Kidney (tissue), 14 donors: Measurements from ENCODE around the gene DYNLL1. TPM values are rescaled to one million over a fixed set of nuclear protein-coding genes. Genes with fewer than 3 reads are reported as not detected.

Source experiments
- DNase-seq, 5 donors: peaks; one replicate each; pipeline ENCODE4 v3.0.0-alpha.2; 2013 to 2020
- FAIRE-seq: peaks from 2 replicates; lab custom pipeline; 2012; peaks lifted over from hg19 to GRCh38; lab: Jason Lieb, UNC
- H3K27ac ChIP-seq, 2 donors: one replicate each; pipeline ENCODE4 v1.7.0; 2013; ENCODE audit warnings: low read depth in 2 of 2, low read length in 2 of 2, inconsistent platforms in 1 of 2
- H3K27me3 ChIP-seq: one replicate; pipeline ENCODE4 v1.7.1; 2013; ENCODE audit warnings: low read length, inconsistent platforms; ENCODE audit not compliant: control insufficient read depth, insufficient read depth
- H3K36me3 ChIP-seq, 3 donors: one replicate each; pipeline versions ENCODE4 v1.7.0 to v1.7.1; 2013; ENCODE audit warnings: low read length in 3 of 3, control low read depth in 1 of 3, inconsistent platforms in 1 of 3; ENCODE audit not compliant: insufficient read depth in 3 of 3, control insufficient read depth in 2 of 3
- H3K4me1 ChIP-seq, 3 donors: one replicate each; pipeline versions ENCODE4 v1.7.0 to v1.7.1; 2013; ENCODE audit warnings: low read length in 3 of 3, inconsistent platforms in 1 of 3, low read depth in 1 of 3; ENCODE audit not compliant: control insufficient read depth in 2 of 3, insufficient read depth in 2 of 3
- H3K4me3 ChIP-seq, 3 donors: one replicate each; pipeline versions ENCODE4 v1.7.0 to v1.8.1; 2013; ENCODE audit warnings: low read length in 3 of 3, control low read depth in 1 of 3, inconsistent platforms in 1 of 3
- H3K9ac ChIP-seq, 3 donors: one replicate each; pipeline versions ENCODE4 v1.7.0 to v1.7.1; 2013; ENCODE audit warnings: low read length in 3 of 3, control low read depth in 1 of 3, inconsistent platforms in 1 of 3
- H3K9me3 ChIP-seq, 3 donors: one replicate each; pipeline versions ENCODE4 v1.7.0 to v1.7.1; 2013; ENCODE audit warnings: low read length in 3 of 3, control low read depth in 1 of 3, inconsistent platforms in 1 of 3; ENCODE audit not compliant: control insufficient read depth in 2 of 3, insufficient read depth in 1 of 3
- CTCF ChIP-seq: IDR thresholded peaks from 3 replicates; pipeline ENCODE4 v1.5.1; 2012; ENCODE audit warnings: mild to moderate bottlenecking, moderate library complexity, borderline replicate concordance; ENCODE audit not compliant: insufficient read depth; ENCODE audit errors: extremely low read depth
- intact Hi-C: fragments of 100-400 bp; cut with DNase I; formaldehyde crosslinking; loops from one replicate; pipeline ENCODE4 v1.11.1; 2022
- polyA plus RNA-seq: library from polyadenylated mRNA; stranded (reverse); fragments of 350-450 nt; fragmentation: Illumina TruSeq; extraction: RNeasy Lipid Tissue Mini Kit (QIAGEN cat#74804); gene quantifications from one replicate; pipeline ENCODE4 v1.2.3, GENCODE V29; 2014; ENCODE audit warnings: low read depth, low replicate concordance; ENCODE audit not compliant: insufficient read depth
- total RNA-seq: library from RNA; stranded (reverse); fragmentation: NEBNext Ultra II Directional; extraction: Animal tissue kit (Norgen Biotek cat#: 25700); gene quantifications from one replicate; pipeline ENCODE4 v1.2.1, GENCODE V29; 2021
- donor health status: control.
- donor health status: control.
- donor health status: control.
- donor health status: control.
- donor health status: control.
- donor health status: DM: yes; HTN: yes; CAD: no.
- donor health status: Normal renal cell carcinoma (clear cell type).

Gene DYNLL1
- total and polyA plus RNA-seq, 2 donors from 2014 or later = 258 to 757 TPM

GRCh38 chr12:120544691-120545090 is 48.8 kb downstream of the DYNLL1 start:
- FAIRE-seq = no peak

GRCh38 chr12:120546050-120546386 is 50.1 kb downstream of the DYNLL1 start:
- TF ChIP-seq CTCF = no peak
- H3K9ac ChIP-seq = no peak overlapping the region
- H3K4me3 ChIP-seq = no peak overlapping the region
- no peak for DNase-seq
- no peaks in the 10 kb centered on the region for H3K9me3 ChIP-seq
- no peak for FAIRE-seq
- peaks cover 0 to 26% (median 13%) of the 10 kb centered on the region in 3 donors for H3K4me1 ChIP-seq
- peaks cover 5 to 30% (median 16%) of the 10 kb centered on the region in 3 donors for H3K36me3 ChIP-seq
- intact Hi-C loops = no loop called here
- H3K27me3 ChIP-seq = no peaks in the 10 kb centered on the region
- H3K27ac ChIP-seq = no peak overlapping the region

More at GRCh38 chr12:120544691-120545090, 48.8 kb downstream of the DYNLL1 start:
- H3K4me3 ChIP-seq = no peak overlapping the region
- H3K9ac ChIP-seq = no peak overlapping the region
- H3K9me3 ChIP-seq = no peaks in the 10 kb centered on the region
- DNase-seq = no peak
- H3K27me3 ChIP-seq = no peaks in the 10 kb centered on the region
- TF ChIP-seq CTCF = no peak
- H3K4me1 ChIP-seq = peaks cover 0 to 29% (median 20%) of the 10 kb centered on the region in 3 donors
- H3K36me3 ChIP-seq = peaks cover 5 to 33% (median 16%) of the 10 kb centered on the region in 3 donors
- intact Hi-C loops = no loop called here
- H3K27ac ChIP-seq = no peak overlapping the region

Other genes starting within 250 kb of the DYNLL1 start
- 133 TPM for gene PXN, start 230.4 kb upstream of the DYNLL1 start, total RNA-seq
- 57.1 TPM for gene PXN, start 230.4 kb upstream of the DYNLL1 start, polyA plus RNA-seq
- gene RNU4-2, start 204.2 kb upstream of the DYNLL1 start, total RNA-seq = 18,412 TPM
- gene RNU4-2, start 204.2 kb upstream of the DYNLL1 start, polyA plus RNA-seq = not detected
- 3,016 TPM for gene RNU4-1, start 202.9 kb upstream of the DYNLL1 start, total RNA-seq
- not detected for gene RNU4-1, start 202.9 kb upstream of the DYNLL1 start, polyA plus RNA-seq
- gene SIRT4, start 193.8 kb upstream of the DYNLL1 start, total RNA-seq = 1.5 TPM
- gene SIRT4, start 193.8 kb upstream of the DYNLL1 start, polyA plus RNA-seq = 8.1 TPM
- gene PLA2G1B, start 168.3 kb upstream of the DYNLL1 start, total RNA-seq = not detected
- gene PLA2G1B, start 168.3 kb upstream of the DYNLL1 start, polyA plus RNA-seq = not detected
- 1.3 TPM for gene MSI1, start 126.9 kb upstream of the DYNLL1 start, total RNA-seq
- 0.80 TPM for gene MSI1, start 126.9 kb upstream of the DYNLL1 start, polyA plus RNA-seq
- 331 TPM for gene COX6A1, start 58.0 kb upstream of the DYNLL1 start, total RNA-seq
- 1,697 TPM for gene COX6A1, start 58.0 kb upstream of the DYNLL1 start, polyA plus RNA-seq
- gene TRIAP1, start 49.7 kb upstream of the DYNLL1 start, total RNA-seq = 15.6 TPM
- 28.2 TPM for gene TRIAP1, start 49.7 kb upstream of the DYNLL1 start, polyA plus RNA-seq
- 39.4 TPM for gene GATC, start 49.7 kb upstream of the DYNLL1 start, total RNA-seq
- gene GATC, start 49.7 kb upstream of the DYNLL1 start, polyA plus RNA-seq = 13.7 TPM
- 144 TPM for gene SRSF9, start 26.4 kb upstream of the DYNLL1 start, total RNA-seq
- gene SRSF9, start 26.4 kb upstream of the DYNLL1 start, polyA plus RNA-seq = 151 TPM
- gene COQ5, start 33.0 kb downstream of the DYNLL1 start, total RNA-seq = 26.5 TPM
- 60.8 TPM for gene COQ5, start 33.0 kb downstream of the DYNLL1 start, polyA plus RNA-seq
- gene RNF10, start 38.2 kb downstream of the DYNLL1 start, total RNA-seq = 229 TPM
- gene RNF10, start 38.2 kb downstream of the DYNLL1 start, polyA plus RNA-seq = 220 TPM
- gene POP5, start 85.3 kb downstream of the DYNLL1 start, total RNA-seq = 50.0 TPM
- 111 TPM for gene POP5, start 85.3 kb downstream of the DYNLL1 start, polyA plus RNA-seq
- 2.0 TPM for gene CABP1, start 144.5 kb downstream of the DYNLL1 start, total RNA-seq
- 24.1 TPM for gene CABP1, start 144.5 kb downstream of the DYNLL1 start, polyA plus RNA-seq
- 146 TPM for gene MLEC, start 191.0 kb downstream of the DYNLL1 start, total RNA-seq
- gene MLEC, start 191.0 kb downstream of the DYNLL1 start, polyA plus RNA-seq = 60.3 TPM
- gene UNC119B, start 214.3 kb downstream of the DYNLL1 start, total RNA-seq = 44.5 TPM
- gene UNC119B, start 214.3 kb downstream of the DYNLL1 start, polyA plus RNA-seq = 29.4 TPM
- 24.4 TPM for gene ACADS, start 229.7 kb downstream of the DYNLL1 start, total RNA-seq
- gene ACADS, start 229.7 kb downstream of the DYNLL1 start, polyA plus RNA-seq = 133 TPM